NCI-H146 treated with DMSO at 0.1 percent for 48 hours (cell line): Measurements from ENCODE around the gene BCL7A.
"Not testable (repeated sequence)": the region's sequence is repeated elsewhere in the genome, so short reads cannot be mapped to it uniquely, and the experiment has no call there.

Experiments
- DNase-seq: peaks from one replicate; lab custom pipeline; 2025; ENCODE audit not compliant: unreplicated experiment; lab: John Stamatoyannopoulos, UW

Gene BCL7A

GRCh38 chr12:122024132-122024785 is 2.6 kb downstream of the BCL7A start:
- DNase-seq, result no peak

DNA sequence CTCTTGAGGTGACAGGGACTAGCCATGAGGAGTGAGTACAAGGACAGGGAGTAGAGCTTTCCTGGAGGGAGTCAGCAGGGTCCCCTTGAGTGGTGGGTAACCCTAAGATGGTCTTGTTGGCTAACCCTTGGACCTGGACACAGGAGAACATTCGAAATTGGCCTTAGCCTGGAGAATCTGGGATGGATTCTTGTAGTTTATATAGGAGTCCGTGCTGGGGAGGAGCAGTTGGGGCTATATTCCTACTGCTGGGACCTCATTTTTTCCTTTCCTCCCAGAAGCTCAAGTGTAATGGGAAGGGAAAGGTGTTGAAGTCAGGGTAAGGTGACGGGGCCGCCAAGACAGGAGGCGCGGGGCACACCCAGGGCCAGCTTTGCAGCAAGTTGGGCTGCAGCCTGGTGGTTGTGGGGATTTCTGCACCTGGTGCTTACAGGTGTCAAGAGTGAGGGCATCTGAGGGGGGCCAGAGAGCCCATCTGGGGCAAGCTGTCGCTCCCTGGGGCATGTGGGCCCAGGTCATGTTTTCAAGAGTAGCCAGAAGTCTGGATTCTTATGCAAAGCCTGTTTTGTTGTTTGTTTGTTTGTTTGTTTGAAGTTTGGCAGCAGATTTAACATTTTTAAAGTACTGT is 5.1 kb downstream of the BCL7A start:
- DNase-seq, result no peak

DNA sequence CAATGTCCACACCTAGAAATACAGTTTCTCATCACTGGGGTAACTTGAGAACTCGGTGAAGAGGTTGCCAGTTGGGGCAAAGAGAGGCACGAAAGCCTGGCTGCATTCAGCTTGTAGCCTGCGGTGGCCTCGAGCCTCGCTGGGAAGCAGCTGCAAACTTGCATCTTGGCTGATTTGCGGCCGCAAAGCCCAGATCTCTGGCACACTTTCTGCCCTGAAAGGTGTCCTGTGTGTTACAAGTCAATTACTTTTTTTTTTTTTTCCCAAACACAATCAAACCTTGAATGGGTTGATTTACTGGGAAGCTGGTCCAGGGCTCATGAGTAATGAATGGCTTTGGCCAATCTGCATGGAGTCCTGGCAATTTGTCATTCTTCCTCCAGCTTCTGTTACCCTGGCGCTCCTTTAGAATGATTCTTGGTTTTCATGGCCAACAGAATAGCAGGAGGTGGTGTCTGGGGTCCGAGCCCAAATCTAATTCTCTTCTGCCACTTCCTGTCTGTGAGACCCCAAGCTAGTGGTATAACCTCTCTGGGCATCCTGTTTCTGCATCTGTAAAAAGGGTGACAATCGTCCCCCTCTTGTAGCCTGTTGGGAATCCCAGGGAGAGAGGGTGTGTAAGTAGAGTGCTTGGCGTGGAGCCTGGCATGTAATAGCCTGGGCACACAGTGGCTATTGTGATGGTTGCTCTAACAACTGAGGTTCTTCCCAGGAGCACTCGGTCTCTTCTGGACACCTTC is 6.7 kb downstream of the BCL7A start:
- DNase-seq, result no peak

DNA sequence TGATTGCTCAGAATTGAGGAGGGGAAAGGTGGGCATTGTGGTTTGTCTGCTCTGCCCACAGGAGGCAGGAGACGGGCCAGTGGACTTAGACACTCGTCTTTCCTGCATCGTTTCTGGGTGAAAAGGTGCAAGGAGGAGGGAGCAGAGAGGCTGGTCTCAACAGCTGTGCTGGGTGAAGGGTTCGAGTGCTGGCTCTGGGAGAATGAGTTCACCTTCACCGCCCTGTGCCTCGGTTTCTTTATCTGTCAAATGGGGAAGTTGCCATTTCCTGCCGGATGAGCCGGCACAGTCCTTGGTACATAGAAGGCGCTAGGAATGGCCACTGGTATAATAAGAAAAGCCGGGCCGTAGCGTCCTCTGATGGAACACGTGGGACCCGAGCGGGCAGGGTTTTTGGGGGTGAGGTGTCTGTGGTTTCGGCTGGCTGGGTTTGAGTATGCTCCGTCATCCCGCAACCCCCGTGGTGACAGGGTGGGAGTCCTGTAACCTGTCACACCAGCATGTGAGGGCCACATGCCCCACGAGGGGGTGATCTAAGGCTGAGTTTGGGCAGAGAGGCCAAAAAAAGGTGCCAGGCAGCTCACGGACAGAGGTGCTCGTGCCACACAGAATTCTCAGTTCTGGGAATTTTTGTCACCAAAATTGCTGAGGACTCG is 7.3 kb downstream of the BCL7A start:
- no peak for DNase-seq

- DNase-seq, result no peak
Observed at GRCh38 chr12:122029620-122030423, 8.1 kb downstream of the BCL7A start.

DNA sequence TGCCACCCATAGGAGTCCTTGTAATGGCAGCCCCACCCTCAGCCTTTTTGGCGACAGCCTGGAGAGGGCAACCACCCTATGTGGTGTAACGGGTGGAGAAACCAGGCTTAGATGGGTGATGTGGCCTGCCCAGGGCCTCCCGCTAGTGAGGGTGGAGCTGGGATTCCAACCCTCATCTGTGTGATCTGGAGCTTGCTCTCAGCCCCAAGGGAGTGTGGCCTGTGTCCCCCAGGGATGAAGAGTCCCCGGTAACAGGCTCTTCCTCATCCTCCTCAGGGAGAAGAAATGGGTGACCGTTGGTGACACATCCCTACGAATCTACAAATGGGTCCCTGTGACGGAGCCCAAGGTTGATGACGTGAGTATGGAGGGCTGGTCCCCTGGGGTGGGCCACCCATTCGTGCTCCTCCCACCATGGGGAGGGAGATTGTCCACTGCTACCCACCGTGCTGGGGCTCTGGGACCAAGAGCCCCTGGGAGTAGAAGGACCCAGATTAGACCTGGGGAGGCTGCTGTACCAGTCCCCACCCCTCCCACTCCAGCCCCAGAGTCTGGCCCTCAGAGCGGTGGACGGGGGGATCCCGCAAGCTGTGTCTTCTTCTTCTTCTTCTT is 8.8 kb downstream of the BCL7A start:
- DNase-seq, result no peak

- no peak for DNase-seq
Observed at GRCh38 chr12:122031342-122032216, 9.9 kb downstream of the BCL7A start.

GRCh38 chr12:122032580-122032979 is 10.9 kb downstream of the BCL7A start:
- DNase-seq, result no peak

DNA sequence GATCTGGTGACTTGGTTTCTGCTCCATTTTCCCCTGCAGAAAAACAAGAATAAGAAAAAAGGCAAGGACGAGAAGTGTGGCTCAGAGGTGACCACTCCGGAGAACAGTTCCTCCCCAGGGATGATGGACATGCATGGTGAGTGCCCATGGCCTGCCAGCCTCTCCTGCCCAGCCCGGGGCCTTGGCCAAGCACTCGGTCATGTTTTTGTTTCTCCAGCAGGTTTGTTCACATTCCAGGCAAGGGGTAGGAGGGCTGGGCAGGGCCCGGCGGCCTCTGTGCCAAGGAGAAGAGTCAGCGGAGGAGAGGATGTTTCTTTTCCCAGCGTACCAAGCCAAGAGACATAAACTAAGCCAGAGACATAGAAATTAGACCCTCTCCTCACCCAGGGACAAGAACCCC is 13.6 kb downstream of the BCL7A start:
- no peak for DNase-seq

GRCh38 chr12:122036153-122036552 is 14.5 kb downstream of the BCL7A start:
- DNase-seq, result no peak

GRCh38 chr12:122040579-122041386 is 19.1 kb downstream of the BCL7A start:
- no peak for DNase-seq

DNA sequence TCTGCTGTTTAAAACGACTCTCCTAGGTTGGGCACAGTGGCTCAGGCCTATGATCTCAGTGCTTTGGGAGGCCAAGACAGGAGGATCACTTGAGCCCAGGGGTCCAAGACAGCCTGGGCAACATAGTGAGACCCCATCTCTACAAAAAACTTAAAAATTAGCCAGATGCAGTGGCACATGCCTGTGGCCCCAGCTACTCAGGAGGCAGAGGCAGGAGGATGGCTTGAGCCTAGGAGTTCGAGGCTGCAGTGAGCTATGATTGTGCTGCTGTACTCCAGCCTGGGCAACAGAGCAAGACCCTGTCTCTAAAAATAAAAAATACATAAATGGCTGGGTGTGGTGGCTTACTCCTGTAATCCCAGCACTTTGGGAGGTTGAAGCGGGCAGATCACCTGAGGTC is 19.8 kb downstream of the BCL7A start:
- not testable (repeated sequence) for DNase-seq

DNA sequence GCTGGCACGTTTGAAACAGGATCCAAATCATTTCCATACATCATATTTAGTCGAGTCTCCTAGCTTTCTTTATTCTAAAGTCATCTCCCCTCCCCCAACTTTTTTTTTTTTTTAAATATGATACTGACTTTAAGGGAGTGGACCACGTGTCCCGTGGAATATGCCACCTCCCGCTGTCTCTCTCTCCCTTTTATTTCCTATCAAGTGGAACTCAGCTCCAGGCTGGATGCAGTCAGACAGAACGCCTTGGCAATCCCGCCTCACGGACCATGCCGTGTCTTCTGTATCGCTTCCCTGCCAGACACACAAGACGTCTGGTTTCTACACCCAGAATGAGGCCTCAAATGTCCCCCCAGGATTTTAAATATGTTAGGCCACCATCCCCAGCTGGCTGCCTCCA is 21.2 kb downstream of the BCL7A start:
- DNase-seq, result no peak

- DNase-seq, result no peak
Observed at GRCh38 chr12:122043476-122043875, 21.8 kb downstream of the BCL7A start.

DNA sequence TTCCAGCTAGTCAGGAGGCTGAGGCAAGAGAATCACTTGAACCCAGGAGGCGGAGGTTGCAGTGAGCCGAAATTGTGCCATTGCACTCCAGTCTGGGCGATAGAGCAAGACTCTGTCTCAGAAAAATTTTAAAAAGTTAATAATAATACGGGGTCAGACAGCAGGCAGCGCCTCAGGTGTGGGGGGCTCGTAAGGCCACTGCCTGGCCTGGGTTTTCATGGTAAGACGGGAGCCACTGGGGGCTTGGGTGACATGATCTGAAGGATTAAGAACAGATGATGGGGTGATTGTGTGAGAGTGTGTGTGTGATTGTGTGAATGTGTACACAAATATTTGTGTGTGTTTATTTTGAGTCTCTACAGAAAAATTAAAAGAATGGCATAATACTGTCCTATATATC is 23.6 kb downstream of the BCL7A start:
- no peak for DNase-seq

GRCh38 chr12:122046145-122046544 is 24.5 kb downstream of the BCL7A start:
- DNase-seq, result no peak

- DNase-seq, result no peak
Observed at GRCh38 chr12:122048151-122048550, 26.5 kb downstream of the BCL7A start.

DNA sequence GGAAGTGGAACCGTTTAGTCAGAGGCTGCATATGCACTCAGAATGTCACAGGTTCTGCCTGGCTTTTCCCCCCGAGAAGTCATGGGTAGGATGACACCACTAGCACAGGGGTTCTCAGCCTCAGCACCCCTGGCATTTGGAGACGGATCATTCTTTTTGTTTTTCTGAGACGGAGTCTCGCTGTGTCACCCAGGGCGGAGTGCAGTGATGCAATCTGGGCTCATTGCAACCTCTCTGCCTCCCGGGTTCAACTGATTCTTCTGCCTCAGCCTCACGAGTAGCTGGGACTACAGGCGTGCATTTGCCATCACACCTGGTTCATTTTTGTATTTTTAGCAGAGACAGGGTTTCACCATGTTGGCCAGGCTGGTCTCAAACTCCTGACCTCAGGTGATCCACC is 28.1 kb downstream of the BCL7A start:
- no peak for DNase-seq

DNA sequence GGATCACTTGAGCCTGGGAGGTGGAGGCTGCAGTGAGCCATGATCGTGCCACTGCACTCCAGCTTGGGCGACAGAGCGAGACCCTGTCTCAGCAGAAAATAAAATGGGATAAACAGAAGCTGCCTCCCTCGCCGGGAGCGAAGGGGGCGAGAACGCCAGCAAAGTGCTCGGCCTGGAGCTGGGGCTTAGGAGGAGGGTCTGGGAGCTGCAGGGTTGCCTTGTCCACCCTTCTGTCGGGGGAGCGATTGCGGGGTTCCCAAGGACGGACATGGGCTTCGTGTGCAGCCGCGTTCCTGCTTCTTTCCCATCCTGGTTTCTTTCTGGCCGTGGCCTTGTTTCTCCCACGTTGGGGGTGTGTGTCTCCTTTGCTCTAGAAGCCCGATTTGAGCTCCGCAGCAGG is 29.0 kb downstream of the BCL7A start:
- no peak for DNase-seq
